Endothelial cell of umbilical vein (primary cell): ENCODE measurements around the gene ARMH3. TPM values are rescaled to one million over a fixed set of nuclear protein-coding genes. Genes with fewer than 3 reads are reported as not detected.

Source experiments
- BruUV-seq: library from RNA; stranded (reverse); fragments of 400-500 nt; replicated peaks from 2 replicates; lab custom pipeline; 2021; lab: Mats Ljungman, UMichigan
- CTCF ChIA-PET: fragments of 300-600, 350-600 bp; sonication (Branson Sonifier 250); formaldehyde crosslinking; loops from one replicate; lab custom pipeline; 2021; ENCODE audit warnings: antibody characterized with exemption, inconsistent platforms; lab: Charles Lee
- POLR2A ChIA-PET: fragments of 300-600, 350-600 bp; sonication (Branson Sonifier 250); formaldehyde crosslinking; loops from one replicate; lab custom pipeline; 2021; ENCODE audit warnings: antibody characterized with exemption, inconsistent platforms; lab: Charles Lee
- DNase-seq: peaks from one replicate; pipeline ENCODE4 v3.0.0-alpha.2; 2011; ENCODE audit warnings: low read depth, low spot score
- FAIRE-seq: peaks from 2 replicates; lab custom pipeline; 2011; peaks lifted over from hg19 to GRCh38; lab: Jason Lieb, UNC
- H2AFZ ChIP-seq: 2 replicates; pipeline ENCODE4 v1.6.0; 2012; ENCODE audit warnings: low read depth, low read length, control low read depth, inconsistent platforms
- H3K27ac ChIP-seq: 2 replicates; pipeline ENCODE4 v1.5.1; 2011; ENCODE audit warnings: low read depth, mild to moderate bottlenecking, control low read depth, low read length, moderate library complexity; ENCODE audit not compliant: insufficient read depth
- H3K27me3 ChIP-seq, 2 experiments: 2 replicates each; pipeline versions ENCODE4 v1.6.0 to v1.6.1; 2011; ENCODE audit warnings: low read length in 2 of 2, mixed read lengths in 1 of 2; ENCODE audit not compliant: control insufficient read depth in 2 of 2, insufficient read depth in 2 of 2
- H3K36me3 ChIP-seq, 2 experiments: 2 replicates in 1 of 2; 3 replicates in 1 of 2; pipeline ENCODE4 v1.5.1; 2011; ENCODE audit warnings: low read length in 2 of 2, mild to moderate bottlenecking in 1 of 2, moderate library complexity in 1 of 2; ENCODE audit not compliant: control insufficient read depth in 2 of 2, insufficient read depth in 2 of 2; ENCODE audit errors: extremely low read depth in 1 of 2
- H3K4me1 ChIP-seq: 3 replicates; pipeline ENCODE4 v1.5.1; 2011; ENCODE audit warnings: mild to moderate bottlenecking, low read length; ENCODE audit not compliant: control insufficient read depth, insufficient read depth; ENCODE audit errors: extremely low read depth
- H3K4me2 ChIP-seq: 2 replicates; pipeline ENCODE4 v1.6.1; 2011; ENCODE audit warnings: low read length, control low read depth, mixed read lengths; ENCODE audit not compliant: insufficient read depth
- H3K4me3 ChIP-seq, 3 experiments: fragments of 200-600 bp in 1 of 3; sonication (generic), shearing (Covaris generic) in 1 of 3; replicated peaks in 1 of 3; 2 replicates each; pipeline ENCODE4 v1.5.1; 2011 to 2016; ENCODE audit warnings: control low read depth in 3 of 3, low read length in 3 of 3, mild to moderate bottlenecking in 2 of 3, inconsistent platforms in 1 of 3, low read depth in 1 of 3, moderate library complexity in 1 of 3; ENCODE audit not compliant: insufficient read depth in 1 of 3
- H3K79me2 ChIP-seq: 2 replicates; pipeline ENCODE4 v1.6.0; 2012; ENCODE audit warnings: low read length, inconsistent platforms; ENCODE audit not compliant: control insufficient read depth, insufficient read depth
- H3K9ac ChIP-seq: replicated peaks from 2 replicates; pipeline ENCODE3; 2011; ENCODE audit warnings: low read length, control low read depth; ENCODE audit not compliant: insufficient read depth; ENCODE audit errors: extremely low read depth
- H3K9me1 ChIP-seq: replicated peaks from 3 replicates; pipeline ENCODE4 v1.6.0; 2011; ENCODE audit warnings: mild to moderate bottlenecking, low read length; ENCODE audit not compliant: control insufficient read depth, insufficient read depth; ENCODE audit errors: extremely low read depth
- H3K9me3 ChIP-seq: replicated peaks from 2 replicates; pipeline ENCODE4 v1.5.1; 2012; ENCODE audit warnings: low read length, inconsistent platforms; ENCODE audit not compliant: control insufficient read depth, insufficient read depth
- H4K20me1 ChIP-seq: replicated peaks from 2 replicates; pipeline ENCODE3; 2011; ENCODE audit warnings: mild to moderate bottlenecking, low read length; ENCODE audit not compliant: control insufficient read depth, insufficient read depth; ENCODE audit errors: extremely low read depth
- EZH2 ChIP-seq: IDR thresholded peaks from 2 replicates; pipeline ENCODE4 v1.6.1; 2012; ENCODE audit warnings: borderline replicate concordance, low read depth, mild to moderate bottlenecking, moderate library complexity, low read length, inconsistent platforms; ENCODE audit not compliant: severe bottlenecking
- FOS ChIP-seq: IDR thresholded peaks from 2 replicates; pipeline ENCODE4 v1.6.1; 2011; ENCODE audit warnings: mild to moderate bottlenecking, low read length, moderate library complexity, borderline replicate concordance; ENCODE audit not compliant: insufficient read depth
- GATA2 ChIP-seq: IDR thresholded peaks from 2 replicates; pipeline ENCODE4 v1.7.0; 2011; ENCODE audit warnings: low read depth, mild to moderate bottlenecking, moderate library complexity, mixed read lengths, low read length; ENCODE audit not compliant: insufficient read length, insufficient read depth
- JUN ChIP-seq: IDR thresholded peaks from 2 replicates; pipeline ENCODE4 v1.6.1; 2011; ENCODE audit warnings: borderline replicate concordance, low read depth; ENCODE audit not compliant: insufficient read length, insufficient read depth
- MYC ChIP-seq: IDR thresholded peaks from one replicate; pipeline ENCODE4 v1.6.1; 2011; ENCODE audit warnings: mild to moderate bottlenecking, low read depth, low read length
- POLR2A ChIP-seq: IDR thresholded peaks from 2 replicates; pipeline ENCODE4 v1.6.1; 2012; ENCODE audit warnings: low read depth, mild to moderate bottlenecking, control low read depth, low read length
- POLR2AphosphoS5 ChIP-seq: IDR thresholded peaks from 2 replicates; pipeline ENCODE4 v1.6.1; 2012; ENCODE audit warnings: low read depth, mild to moderate bottlenecking, control low read depth, low read length, moderate library complexity; ENCODE audit not compliant: insufficient read depth
- dilution Hi-C: fragments of 300-500 bp; cut with MboI; formaldehyde crosslinking; loops from one replicate; pipeline ENCODE4 v1.15.0; 2019; ENCODE audit warnings: low sequenced_read_pairs; ENCODE audit not compliant: extremely low pct_ligation_motif_present
- intact Hi-C: fragments of 100-400 bp; cut with micrococcal nuclease; formaldehyde crosslinking; loops from one replicate; pipeline ENCODE4 v1.10.0; 2022
- polyA plus RNA-seq, 4 experiments: library from polyadenylated mRNA; depleted of rRNA in 3 of 4; stranded (reverse) in 3 of 4; unstranded in 1 of 4; fragments of >200 nt; gene quantifications; 2 replicates each; pipeline versions ENCODE4 v1.2.1 to v1.2.3, GENCODE V29; 2011 to 2012; ENCODE audit warnings: missing spikeins in 1 of 4
- total RNA-seq: library from RNA; stranded (reverse); gene quantifications from 2 replicates; pipeline ENCODE4 v1.2.3, GENCODE V29; 2021
- TF ChIP-seq, protein P1 (sequence below), 2 donors: IDR thresholded peaks; 1 replicate in 1 of 2; 2 replicates in 1 of 2; pipeline ENCODE4 v1.5.1; 2011; ENCODE audit warnings: low read length in 2 of 2, mild to moderate bottlenecking in 2 of 2, moderate library complexity in 2 of 2, control low read depth in 1 of 2, inconsistent platforms in 1 of 2, low read depth in 1 of 2; ENCODE audit not compliant: insufficient read depth in 1 of 2; ENCODE audit errors: extremely low read depth in 1 of 2
- TF ChIP-seq, protein P2 (sequence below): IDR thresholded peaks from 2 replicates; pipeline ENCODE4 v1.6.1; 2011; ENCODE audit not compliant: insufficient read depth, insufficient read length

ARMH3 gene
- total and polyA plus RNA-seq, 2 donors (not counting 3 experiments of a cell fraction or from before 2014, with no cell fraction given), result 13.1 to 17.6 TPM

DNA sequence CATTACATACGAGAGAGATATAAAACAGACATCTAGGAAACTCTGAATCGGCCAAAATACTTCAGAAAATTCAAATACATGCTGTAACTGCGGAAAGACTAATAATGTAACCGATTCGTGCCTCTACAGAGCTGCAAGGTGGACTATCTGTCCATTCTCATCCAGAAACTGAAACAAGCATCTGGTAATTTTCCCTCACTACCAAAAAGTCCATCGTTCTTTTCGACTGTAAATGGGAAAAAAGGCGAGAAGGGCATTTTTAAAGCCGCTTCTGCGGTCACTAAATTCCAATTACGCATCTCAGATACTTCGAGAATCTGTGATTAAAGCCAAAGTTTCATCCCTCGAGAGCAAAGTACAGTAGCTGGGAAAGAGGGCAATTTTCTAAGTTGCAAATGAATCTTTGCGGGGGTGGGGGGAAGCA is 239.0 kb downstream of the ARMH3 start:
- Histone ChIP-seq H4K20me1 (peaks cover 29% of the 10 kb centered on the region), H3K4me1 (peaks cover 19% of the 10 kb centered on the region), H3K36me3 (peaks cover 3 to 5% of the 10 kb centered on the region in 2 experiments), H3K9me3 (no peaks in the 10 kb centered on the region), H3K4me2 (peak overlapping the region; percentile 90), H2AFZ (no peak overlapping the region), H3K27me3 (no peaks in the 10 kb centered on the region), H3K9me1 (no peaks in the 10 kb centered on the region), H3K4me3 (peak overlapping the region; percentile 82 to 99 (median 90)), H3K27ac (peak overlapping the region; percentile 83), H3K79me2 (peaks cover 63% of the 10 kb centered on the region), H3K9ac (peak overlapping the region; percentile 91)
- ChIA-PET CTCF (interaction anchor here (0.7 to 5.4 kb wide), 3 partner anchors 19 to 36 kb away, joined by 3 to 39 read pairs (median 5); no protein-coding TSS in a partner anchor), POLR2A (interaction anchor here (0.7 kb wide), 1 partner anchor 63 kb away, joined by 5 read pairs; no protein-coding TSS in a partner anchor)
- intact Hi-C loops, result loop anchor here (5.0 kb wide), 1 partner anchor 35 kb away; the partner anchor contains the start of gene NPM3
- TSS peak; percentile 31 for BruUV-seq
- no peak for FAIRE-seq
- TF ChIP-seq EZH2 (no peak), POLR2A (no peak), GATA2 (no peak), POLR2AphosphoS5 (no peak), FOS (no peak), MYC (no peak), JUN (no peak)
- TF ChIP-seq, protein P1, sequence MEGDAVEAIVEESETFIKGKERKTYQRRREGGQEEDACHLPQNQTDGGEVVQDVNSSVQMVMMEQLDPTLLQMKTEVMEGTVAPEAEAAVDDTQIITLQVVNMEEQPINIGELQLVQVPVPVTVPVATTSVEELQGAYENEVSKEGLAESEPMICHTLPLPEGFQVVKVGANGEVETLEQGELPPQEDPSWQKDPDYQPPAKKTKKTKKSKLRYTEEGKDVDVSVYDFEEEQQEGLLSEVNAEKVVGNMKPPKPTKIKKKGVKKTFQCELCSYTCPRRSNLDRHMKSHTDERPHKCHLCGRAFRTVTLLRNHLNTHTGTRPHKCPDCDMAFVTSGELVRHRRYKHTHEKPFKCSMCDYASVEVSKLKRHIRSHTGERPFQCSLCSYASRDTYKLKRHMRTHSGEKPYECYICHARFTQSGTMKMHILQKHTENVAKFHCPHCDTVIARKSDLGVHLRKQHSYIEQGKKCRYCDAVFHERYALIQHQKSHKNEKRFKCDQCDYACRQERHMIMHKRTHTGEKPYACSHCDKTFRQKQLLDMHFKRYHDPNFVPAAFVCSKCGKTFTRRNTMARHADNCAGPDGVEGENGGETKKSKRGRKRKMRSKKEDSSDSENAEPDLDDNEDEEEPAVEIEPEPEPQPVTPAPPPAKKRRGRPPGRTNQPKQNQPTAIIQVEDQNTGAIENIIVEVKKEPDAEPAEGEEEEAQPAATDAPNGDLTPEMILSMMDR (IDR thresholded peaks at IDR 0.05; ENCODE audit: extremely low read depth in 1 of 2, insufficient read depth in 1 of 2, low read depth in 1 of 2, low read length in 2 of 2), result no peak
- TF ChIP-seq, protein P2, sequence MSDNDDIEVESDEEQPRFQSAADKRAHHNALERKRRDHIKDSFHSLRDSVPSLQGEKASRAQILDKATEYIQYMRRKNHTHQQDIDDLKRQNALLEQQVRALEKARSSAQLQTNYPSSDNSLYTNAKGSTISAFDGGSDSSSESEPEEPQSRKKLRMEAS, result no peak
- dilution Hi-C loops, result no loop called here
- DNase-seq, result no peak
